HFF-Myc (cell line): ENCODE measurements around the gene BPIFB6.

Experiments used
- DNase-seq: peaks from one replicate; pipeline ENCODE4 v3.0.0-alpha.2; 2011; ENCODE audit warnings: low read depth; ENCODE audit errors: extremely low read depth
- H3K4me3 ChIP-seq: replicated peaks from 2 replicates; pipeline ENCODE4 v1.5.1; 2011; ENCODE audit warnings: low read depth, mild to moderate bottlenecking, control low read depth, low read length
- CTCF ChIP-seq: IDR thresholded peaks from 2 replicates; pipeline ENCODE4 v1.5.1; 2012; ENCODE audit warnings: mild to moderate bottlenecking, low read depth, low read length, control low read depth; ENCODE audit errors: missing control alignments

The BPIFB6 gene

GRCh38 chr20:33012327-33013189 lies 18.9 kb upstream of the BPIFB6 start:
- no peak for DNase-seq
- TF ChIP-seq CTCF, result no peak
- H3K4me3 ChIP-seq, result no peak overlapping the region

GRCh38 chr20:33013701-33014326 lies 17.6 kb upstream of the BPIFB6 start:
- H3K4me3 ChIP-seq, result no peak overlapping the region
- DNase-seq, result no peak
- TF ChIP-seq CTCF, result no peak

- TF ChIP-seq CTCF, result no peak
- DNase-seq, result no peak
- no peak overlapping the region for H3K4me3 ChIP-seq
Measured at GRCh38 chr20:33014336-33015113, 16.9 kb upstream of the BPIFB6 start.

GRCh38 chr20:33015114-33015484 lies 16.3 kb upstream of the BPIFB6 start:
- no peak for TF ChIP-seq CTCF
- no peak overlapping the region for H3K4me3 ChIP-seq
- DNase-seq, result no peak

- H3K4me3 ChIP-seq, result no peak overlapping the region
- TF ChIP-seq CTCF, result no peak
- no peak for DNase-seq
Measured at GRCh38 chr20:33015700-33016580, 15.5 kb upstream of the BPIFB6 start.

- TF ChIP-seq CTCF, result no peak
- H3K4me3 ChIP-seq, result no peak overlapping the region
- no peak for DNase-seq
Measured at GRCh38 chr20:33016581-33017109, 14.8 kb upstream of the BPIFB6 start.
